Brain microvascular endothelial cell (primary cell): ENCODE data around the gene MACROD2.

Source experiments
- DNase-seq: peaks from one replicate; pipeline ENCODE4 v3.0.0-alpha.2; 2020
- H3K27ac ChIP-seq: fragments of 250-450 bp; sonication (Bioruptor Pico); 2 replicates; pipeline ENCODE4 v1.5.1; 2020; ENCODE audit warnings: mild to moderate bottlenecking, moderate library complexity
- H3K27me3 ChIP-seq: fragments of 250-450 bp; sonication (Bioruptor Pico); replicated peaks from 2 replicates; pipeline ENCODE4 v1.5.1; 2020; ENCODE audit warnings: mild to moderate bottlenecking
- H3K36me3 ChIP-seq: fragments of 250-450 bp; sonication (Bioruptor Pico); replicated peaks from 2 replicates; pipeline ENCODE4 v1.5.1; 2020; ENCODE audit warnings: mild to moderate bottlenecking
- H3K4me3 ChIP-seq: 2 replicates; pipeline ENCODE4 v1.5.1; 2011; ENCODE audit warnings: low read depth, mild to moderate bottlenecking, control low read depth, low read length, moderate library complexity
- CTCF ChIP-seq: IDR thresholded peaks from 2 replicates; pipeline ENCODE4 v1.5.1; 2011; ENCODE audit warnings: low read depth, mild to moderate bottlenecking, moderate library complexity, low read length, control low read depth, inconsistent platforms; ENCODE audit errors: missing control alignments
- in situ Hi-C: cut with HindIII; loops from 2 replicates; pipeline ENCODE4 v1.10.0; 2017; ENCODE audit warnings: low sequenced_read_pairs, low pct_ligation_motif_present

Gene MACROD2

GRCh38 chr20:14064333-14064732 is 69.0 kb downstream of the MACROD2 start:
- no peak for DNase-seq
- H3K27me3 ChIP-seq: no peaks in the 10 kb centered on the region
- in situ Hi-C loops: no loop called here
- no peak for TF ChIP-seq CTCF
- no peak overlapping the region for H3K4me3 ChIP-seq
- H3K27ac ChIP-seq: no peak overlapping the region
- H3K36me3 ChIP-seq: no peaks in the 10 kb centered on the region

GRCh38 chr20:14064921-14065320 is 69.6 kb downstream of the MACROD2 start:
- H3K27ac ChIP-seq: no peak overlapping the region
- no peaks in the 10 kb centered on the region for H3K27me3 ChIP-seq
- DNase-seq: no peak
- in situ Hi-C loops: no loop called here
- no peaks in the 10 kb centered on the region for H3K36me3 ChIP-seq
- H3K4me3 ChIP-seq: no peak overlapping the region
- no peak for TF ChIP-seq CTCF

- TF ChIP-seq CTCF: no peak
- in situ Hi-C loops: no loop called here
- Histone ChIP-seq H3K4me3 (no peak overlapping the region), H3K36me3 (no peaks in the 10 kb centered on the region), H3K27me3 (no peaks in the 10 kb centered on the region), H3K27ac (no peak overlapping the region)
- no peak for DNase-seq
These were observed 70.5 kb downstream of the MACROD2 start for GRCh38 chr20:14065774-14066173.

DNA sequence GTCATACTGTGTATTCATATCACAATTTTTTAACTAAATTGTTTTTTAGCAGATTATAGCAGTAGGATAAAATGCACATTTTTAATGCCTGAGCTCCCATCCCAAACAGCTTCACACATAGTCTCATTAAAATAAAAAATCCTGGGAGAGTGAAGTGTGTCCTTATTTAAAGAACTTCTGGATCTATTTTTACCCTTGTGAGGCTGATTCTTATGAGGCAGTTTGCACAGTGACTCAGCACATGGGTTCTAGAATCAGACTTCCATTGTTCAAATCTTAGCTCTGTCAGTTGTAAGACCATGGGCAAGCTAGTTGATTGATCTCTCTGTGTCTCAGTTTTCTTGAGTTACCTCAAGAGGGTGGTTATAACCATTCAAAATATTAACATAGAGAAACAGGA is 72.3 kb downstream of the MACROD2 start:
- DNase-seq: no peak
- Histone ChIP-seq H3K27me3 (no peaks in the 10 kb centered on the region), H3K36me3 (no peaks in the 10 kb centered on the region), H3K27ac (no peak overlapping the region), H3K4me3 (no peak overlapping the region)
- TF ChIP-seq CTCF: no peak
- in situ Hi-C loops: no loop called here

DNA sequence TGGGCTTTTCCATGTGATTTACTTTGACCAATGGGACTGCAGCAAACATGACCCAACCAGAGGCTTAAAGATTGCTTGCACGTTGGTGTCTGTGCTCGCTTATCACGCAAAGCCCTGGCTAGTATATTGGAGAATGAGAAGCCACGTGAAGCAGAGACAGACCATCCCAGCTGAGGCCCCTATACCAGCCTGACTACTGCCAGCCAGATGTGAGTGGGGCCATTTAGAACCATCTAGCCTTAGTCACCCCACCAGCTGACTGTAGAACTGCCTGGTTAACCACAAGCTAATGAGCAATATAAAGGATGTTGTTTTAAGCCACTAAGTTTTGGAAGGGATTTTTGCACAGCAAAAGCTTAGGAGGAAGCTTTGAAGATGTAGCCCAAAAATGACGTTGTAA is 74.5 kb downstream of the MACROD2 start:
- DNase-seq: peak; percentile 53
- Histone ChIP-seq H3K27me3 (no peaks in the 10 kb centered on the region), H3K4me3 (no peak overlapping the region), H3K36me3 (no peaks in the 10 kb centered on the region), H3K27ac (no peak overlapping the region)
- TF ChIP-seq CTCF: no peak
- in situ Hi-C loops: no loop called here

DNA sequence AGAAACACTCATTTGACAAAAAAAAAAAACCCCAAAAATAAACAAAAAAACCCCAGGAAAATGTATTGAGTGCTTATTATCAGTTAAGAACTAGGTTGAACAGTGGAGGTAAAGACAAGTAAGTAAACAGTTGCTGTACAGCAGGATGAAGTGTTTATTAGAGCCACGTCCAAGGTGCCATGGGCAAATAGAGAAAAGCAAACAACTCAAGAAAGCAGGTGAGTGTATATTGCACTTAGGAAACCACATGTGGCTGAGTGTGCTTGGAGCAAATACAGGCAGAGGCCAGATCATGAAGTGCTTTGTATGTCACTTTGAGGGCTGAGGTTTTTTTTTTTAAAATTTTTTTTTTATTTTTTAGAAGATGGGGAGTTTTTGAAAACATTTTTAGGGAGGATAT is 98.3 kb downstream of the MACROD2 start:
- no peaks in the 10 kb centered on the region for H3K27me3 ChIP-seq
- in situ Hi-C loops: no loop called here
- H3K4me3 ChIP-seq: no peak overlapping the region
- no peak for DNase-seq
- no peak overlapping the region for H3K27ac ChIP-seq
- TF ChIP-seq CTCF: no peak
- H3K36me3 ChIP-seq: no peaks in the 10 kb centered on the region
